Measurements from ENCODE around the gene B4GALNT2.

DNA sequence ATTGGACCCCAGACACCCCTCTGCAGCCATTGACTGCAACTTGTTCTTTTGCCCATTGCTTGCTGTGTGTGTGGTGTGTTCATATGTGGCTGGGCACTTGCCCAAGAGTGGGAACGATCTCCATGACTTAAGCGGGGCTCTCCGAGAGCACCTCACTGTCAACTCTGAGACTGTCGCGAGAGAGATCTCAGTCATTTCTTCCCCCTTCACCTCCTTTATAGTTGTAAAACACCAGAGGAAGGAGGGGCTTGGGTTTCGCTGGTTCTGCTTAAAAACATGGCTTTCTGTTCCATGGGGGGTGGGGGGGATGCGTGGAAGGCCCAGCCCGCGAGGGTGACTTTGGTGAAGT, 90.6 kb downstream of the B4GALNT2 start:
- TF ChIP-seq, protein P1, sequence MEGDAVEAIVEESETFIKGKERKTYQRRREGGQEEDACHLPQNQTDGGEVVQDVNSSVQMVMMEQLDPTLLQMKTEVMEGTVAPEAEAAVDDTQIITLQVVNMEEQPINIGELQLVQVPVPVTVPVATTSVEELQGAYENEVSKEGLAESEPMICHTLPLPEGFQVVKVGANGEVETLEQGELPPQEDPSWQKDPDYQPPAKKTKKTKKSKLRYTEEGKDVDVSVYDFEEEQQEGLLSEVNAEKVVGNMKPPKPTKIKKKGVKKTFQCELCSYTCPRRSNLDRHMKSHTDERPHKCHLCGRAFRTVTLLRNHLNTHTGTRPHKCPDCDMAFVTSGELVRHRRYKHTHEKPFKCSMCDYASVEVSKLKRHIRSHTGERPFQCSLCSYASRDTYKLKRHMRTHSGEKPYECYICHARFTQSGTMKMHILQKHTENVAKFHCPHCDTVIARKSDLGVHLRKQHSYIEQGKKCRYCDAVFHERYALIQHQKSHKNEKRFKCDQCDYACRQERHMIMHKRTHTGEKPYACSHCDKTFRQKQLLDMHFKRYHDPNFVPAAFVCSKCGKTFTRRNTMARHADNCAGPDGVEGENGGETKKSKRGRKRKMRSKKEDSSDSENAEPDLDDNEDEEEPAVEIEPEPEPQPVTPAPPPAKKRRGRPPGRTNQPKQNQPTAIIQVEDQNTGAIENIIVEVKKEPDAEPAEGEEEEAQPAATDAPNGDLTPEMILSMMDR (IDR thresholded peaks at IDR 0.05), result no peak
- TF ChIP-seq POLR2A (IDR thresholded peaks at IDR 0.05), result no peak
